Measurements from ENCODE around the gene HES7. TPM values are rescaled to one million over a fixed set of nuclear protein-coding genes. Genes with fewer than 3 reads are reported as not detected.

HES7 gene
- total RNA-seq, 1 experiment from 2014 or later: 3.1 TPM

GRCh38 chr17:8079291-8080207 is 44.4 kb downstream of the HES7 start (continued):
- TF ChIP-seq, protein P1, sequence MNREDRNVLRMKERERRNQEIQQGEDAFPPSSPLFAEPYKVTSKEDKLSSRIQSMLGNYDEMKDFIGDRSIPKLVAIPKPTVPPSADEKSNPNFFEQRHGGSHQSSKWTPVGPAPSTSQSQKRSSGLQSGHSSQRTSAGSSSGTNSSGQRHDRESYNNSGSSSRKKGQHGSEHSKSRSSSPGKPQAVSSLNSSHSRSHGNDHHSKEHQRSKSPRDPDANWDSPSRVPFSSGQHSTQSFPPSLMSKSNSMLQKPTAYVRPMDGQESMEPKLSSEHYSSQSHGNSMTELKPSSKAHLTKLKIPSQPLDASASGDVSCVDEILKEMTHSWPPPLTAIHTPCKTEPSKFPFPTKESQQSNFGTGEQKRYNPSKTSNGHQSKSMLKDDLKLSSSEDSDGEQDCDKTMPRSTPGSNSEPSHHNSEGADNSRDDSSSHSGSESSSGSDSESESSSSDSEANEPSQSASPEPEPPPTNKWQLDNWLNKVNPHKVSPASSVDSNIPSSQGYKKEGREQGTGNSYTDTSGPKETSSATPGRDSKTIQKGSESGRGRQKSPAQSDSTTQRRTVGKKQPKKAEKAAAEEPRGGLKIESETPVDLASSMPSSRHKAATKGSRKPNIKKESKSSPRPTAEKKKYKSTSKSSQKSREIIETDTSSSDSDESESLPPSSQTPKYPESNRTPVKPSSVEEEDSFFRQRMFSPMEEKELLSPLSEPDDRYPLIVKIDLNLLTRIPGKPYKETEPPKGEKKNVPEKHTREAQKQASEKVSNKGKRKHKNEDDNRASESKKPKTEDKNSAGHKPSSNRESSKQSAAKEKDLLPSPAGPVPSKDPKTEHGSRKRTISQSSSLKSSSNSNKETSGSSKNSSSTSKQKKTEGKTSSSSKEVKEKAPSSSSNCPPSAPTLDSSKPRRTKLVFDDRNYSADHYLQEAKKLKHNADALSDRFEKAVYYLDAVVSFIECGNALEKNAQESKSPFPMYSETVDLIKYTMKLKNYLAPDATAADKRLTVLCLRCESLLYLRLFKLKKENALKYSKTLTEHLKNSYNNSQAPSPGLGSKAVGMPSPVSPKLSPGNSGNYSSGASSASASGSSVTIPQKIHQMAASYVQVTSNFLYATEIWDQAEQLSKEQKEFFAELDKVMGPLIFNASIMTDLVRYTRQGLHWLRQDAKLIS (CRISPR knock-in tag; IDR thresholded peaks at IDR 0.05; ENCODE audit: borderline replicate concordance): 0 out of 2 replicates have a peak, but pooled peaks have one; percentile 25
- TF ChIP-seq, protein P2, sequence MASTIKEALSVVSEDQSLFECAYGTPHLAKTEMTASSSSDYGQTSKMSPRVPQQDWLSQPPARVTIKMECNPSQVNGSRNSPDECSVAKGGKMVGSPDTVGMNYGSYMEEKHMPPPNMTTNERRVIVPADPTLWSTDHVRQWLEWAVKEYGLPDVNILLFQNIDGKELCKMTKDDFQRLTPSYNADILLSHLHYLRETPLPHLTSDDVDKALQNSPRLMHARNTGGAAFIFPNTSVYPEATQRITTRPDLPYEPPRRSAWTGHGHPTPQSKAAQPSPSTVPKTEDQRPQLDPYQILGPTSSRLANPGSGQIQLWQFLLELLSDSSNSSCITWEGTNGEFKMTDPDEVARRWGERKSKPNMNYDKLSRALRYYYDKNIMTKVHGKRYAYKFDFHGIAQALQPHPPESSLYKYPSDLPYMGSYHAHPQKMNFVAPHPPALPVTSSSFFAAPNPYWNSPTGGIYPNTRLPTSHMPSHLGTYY (CRISPR knock-in tag; IDR thresholded peaks at IDR 0.05): no peak
- TF ChIP-seq PRRX2 (CRISPR knock-in tag; IDR thresholded peaks at IDR 0.05): no peak
- no peak for TF ChIP-seq NFYB (CRISPR knock-in tag; conservative IDR thresholded peaks at IDR 0.05; ENCODE audit: low read depth)
- 0 out of 2 replicates have a peak, but pooled peaks have one; percentile 50 for TF ChIP-seq TEAD1 (CRISPR knock-in tag; IDR thresholded peaks at IDR 0.05)
- TF ChIP-seq CREB1 (CRISPR knock-in tag; IDR thresholded peaks at IDR 0.05): no peak
- no peak for TF ChIP-seq RORB (CRISPR knock-in tag; IDR thresholded peaks at IDR 0.05)
- TF ChIP-seq, protein P3, sequence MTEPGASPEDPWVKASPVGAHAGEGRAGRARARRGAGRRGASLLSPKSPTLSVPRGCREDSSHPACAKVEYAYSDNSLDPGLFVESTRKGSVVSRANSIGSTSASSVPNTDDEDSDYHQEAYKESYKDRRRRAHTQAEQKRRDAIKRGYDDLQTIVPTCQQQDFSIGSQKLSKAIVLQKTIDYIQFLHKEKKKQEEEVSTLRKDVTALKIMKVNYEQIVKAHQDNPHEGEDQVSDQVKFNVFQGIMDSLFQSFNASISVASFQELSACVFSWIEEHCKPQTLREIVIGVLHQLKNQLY (CRISPR knock-in tag; IDR thresholded peaks at IDR 0.05): no peak
- TF ChIP-seq, protein P4, sequence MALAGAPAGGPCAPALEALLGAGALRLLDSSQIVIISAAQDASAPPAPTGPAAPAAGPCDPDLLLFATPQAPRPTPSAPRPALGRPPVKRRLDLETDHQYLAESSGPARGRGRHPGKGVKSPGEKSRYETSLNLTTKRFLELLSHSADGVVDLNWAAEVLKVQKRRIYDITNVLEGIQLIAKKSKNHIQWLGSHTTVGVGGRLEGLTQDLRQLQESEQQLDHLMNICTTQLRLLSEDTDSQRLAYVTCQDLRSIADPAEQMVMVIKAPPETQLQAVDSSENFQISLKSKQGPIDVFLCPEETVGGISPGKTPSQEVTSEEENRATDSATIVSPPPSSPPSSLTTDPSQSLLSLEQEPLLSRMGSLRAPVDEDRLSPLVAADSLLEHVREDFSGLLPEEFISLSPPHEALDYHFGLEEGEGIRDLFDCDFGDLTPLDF (CRISPR knock-in tag; IDR thresholded peaks at IDR 0.05): no peak
- no peak for TF ChIP-seq OVOL2 (CRISPR knock-in tag; IDR thresholded peaks at IDR 0.05; ENCODE audit: borderline replicate concordance)
- TF ChIP-seq TCF7 (CRISPR knock-in tag; IDR thresholded peaks at IDR 0.05; ENCODE audit: low read depth): 0 out of 2 replicates have a peak, but pooled peaks have one; percentile 74
- no peak for TF ChIP-seq ZNF121 (CRISPR knock-in tag; IDR thresholded peaks at IDR 0.05)
- TF ChIP-seq NR3C1 (CRISPR knock-in tag; conservative IDR thresholded peaks at IDR 0.05; ENCODE audit: low read depth): no peak
- TF ChIP-seq E2F5 (CRISPR knock-in tag; IDR thresholded peaks at IDR 0.05): peak; percentile 21; the same call in 1 of the 2 replicates
- no peak for TF ChIP-seq ZSCAN18 (CRISPR knock-in tag; IDR thresholded peaks at IDR 0.05)
- TF ChIP-seq AR (CRISPR knock-in tag; IDR thresholded peaks at IDR 0.05): no peak
- TF ChIP-seq ZNF138 (CRISPR knock-in tag; conservative IDR thresholded peaks at IDR 0.05): 0 out of 2 replicates have a peak, but pooled peaks have one; percentile 49
- TF ChIP-seq GABPB1 (CRISPR knock-in tag; IDR thresholded peaks at IDR 0.05): no peak
- TF ChIP-seq FOXJ3 (CRISPR knock-in tag; IDR thresholded peaks at IDR 0.05; ENCODE audit: borderline replicate concordance): no peak
- no peak for TF ChIP-seq KAT7 (CRISPR knock-in tag; IDR thresholded peaks at IDR 0.05; ENCODE audit: borderline replicate concordance)
